ENCODE data around the gene AGPAT2.

GRCh38 chr9:136724772-136725171, 37.5 kb upstream of the AGPAT2 start:
- no peak for TF ChIP-seq CTCF (IDR thresholded peaks at IDR 0.05; ENCODE audit: low read depth, low read length, poor library complexity, severe bottlenecking)
- TF ChIP-seq EZH2phosphoT487 (IDR thresholded peaks at IDR 0.05; ENCODE audit: borderline replicate concordance, low read length): no peak
